A673 (cell line): ENCODE measurements around the gene VWA8. TPM values are rescaled to one million over a fixed set of nuclear protein-coding genes. Genes with fewer than 3 reads are reported as not detected.

Experiments
- BruUV-seq: library from RNA; stranded (reverse); fragments of 400-500 nt; replicated peaks from 2 replicates; lab custom pipeline; 2021; lab: Mats Ljungman, UMichigan
- CTCF ChIA-PET: fragments of 300-600 bp; sonication (Branson Sonifier 250); formaldehyde crosslinking; loops from one replicate; lab custom pipeline; 2022; ENCODE audit warnings: antibody characterized with exemption; lab: Charles Lee
- POLR2A ChIA-PET: fragments of 300-600 bp; sonication (Branson Sonifier 250); formaldehyde crosslinking; loops from one replicate; lab custom pipeline; 2022; ENCODE audit warnings: antibody characterized with exemption; ENCODE audit not compliant: low non-redundant PET; lab: Charles Lee
- DNase-seq: peaks from one replicate; pipeline ENCODE4 v3.0.0-alpha.2; 2015; ENCODE audit warnings: low spot score
- H3K27ac ChIP-seq: fragments of 200-600 bp; sonication (generic); 2 replicates; pipeline ENCODE4 v1.5.1; 2016; ENCODE audit warnings: mixed run types, low read depth, mild to moderate bottlenecking, mixed read lengths, antibody characterized with exemption, low read length; ENCODE audit not compliant: poor library complexity, severe bottlenecking
- H3K27me3 ChIP-seq: fragments of 200-600 bp; sonication (generic); replicated peaks from 2 replicates; pipeline ENCODE4 v1.6.1; 2017; ENCODE audit warnings: mixed run types, low read depth, mild to moderate bottlenecking, mixed read lengths, antibody characterized with exemption, low read length; ENCODE audit not compliant: insufficient read depth, poor library complexity
- H3K36me3 ChIP-seq: fragments of 200-600 bp; sonication (generic); 2 replicates; pipeline ENCODE4 v1.6.1; 2016; ENCODE audit warnings: mixed run types, mild to moderate bottlenecking, mixed read lengths, antibody characterized with exemption, low read length; ENCODE audit not compliant: insufficient read depth, poor library complexity, severe bottlenecking
- H3K4me1 ChIP-seq: fragments of 200-600 bp; sonication (generic); 2 replicates; pipeline ENCODE4 v1.6.1; 2017; ENCODE audit warnings: mixed run types, mild to moderate bottlenecking, mixed read lengths, antibody characterized with exemption, low read length; ENCODE audit not compliant: insufficient read depth, poor library complexity, severe bottlenecking
- H3K4me3 ChIP-seq: fragments of 200-600 bp; sonication (generic); 2 replicates; pipeline ENCODE4 v1.5.1; 2016; ENCODE audit warnings: low read depth, mixed run types, mild to moderate bottlenecking, mixed read lengths, low read length; ENCODE audit not compliant: poor library complexity, severe bottlenecking
- H3K9me3 ChIP-seq: fragments of 200-600 bp; sonication (generic); 2 replicates; pipeline ENCODE4 v1.6.1; 2016; ENCODE audit warnings: mixed run types, low read depth, mild to moderate bottlenecking, mixed read lengths, antibody characterized with exemption, low read length; ENCODE audit not compliant: poor library complexity, severe bottlenecking
- CTCF ChIP-seq: fragments of 300-800, 200-600 bp; sonication (generic); conservative IDR thresholded peaks from 2 replicates; pipeline ENCODE4 v1.5.1; 2017; ENCODE audit warnings: low read depth, mild to moderate bottlenecking, antibody characterized with exemption, low read length, moderate library complexity, mixed read lengths
- EZH2 ChIP-seq: fragments of 200-600 bp; sonication (generic); IDR thresholded peaks from 2 replicates; pipeline ENCODE4 v1.6.1; 2017; ENCODE audit warnings: borderline replicate concordance, low read depth, mild to moderate bottlenecking, mixed read lengths, antibody characterized with exemption, low read length; ENCODE audit not compliant: poor library complexity, severe bottlenecking
- intact Hi-C: fragments of 100-400 bp; cut with micrococcal nuclease; formaldehyde crosslinking; loops from one replicate; pipeline ENCODE4 v1.10.0; 2022; ENCODE audit not compliant: unreplicated experiment
- total RNA-seq: library from RNA; stranded (reverse); gene quantifications from 2 replicates; pipeline ENCODE4 v1.2.3, GENCODE V29; 2021

Gene VWA8
- total RNA-seq, 1 experiment from 2014 or later = 18.5 TPM

DNA sequence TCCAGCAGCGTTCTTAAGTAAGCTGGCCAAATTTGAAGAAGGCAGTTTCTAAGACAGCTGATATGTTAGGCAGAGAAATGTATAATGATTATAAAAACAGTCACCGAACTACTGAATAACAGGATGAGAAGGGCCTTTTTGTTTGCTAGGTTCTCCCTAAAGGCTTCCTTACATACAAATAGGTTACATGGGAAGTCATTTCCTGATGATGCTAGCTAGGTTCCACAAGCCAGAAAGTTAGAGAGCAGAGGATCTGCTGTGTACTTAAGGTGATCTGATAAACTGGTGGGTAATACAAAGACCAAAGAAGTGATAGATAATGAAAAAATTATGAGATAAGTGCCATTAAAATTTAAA is 139.7 kb downstream of the VWA8 start:
- no peaks in the 10 kb centered on the region for H3K4me1 ChIP-seq
- DNase-seq = no peak
- H3K36me3 ChIP-seq = no peaks in the 10 kb centered on the region
- no peak overlapping the region for H3K27ac ChIP-seq
- ChIA-PET POLR2A (no interaction called here), CTCF (no interaction called here)
- no peak overlapping the region for H3K4me3 ChIP-seq
- TF ChIP-seq EZH2 = no peak
- no peak for TF ChIP-seq CTCF
- intact Hi-C loops = no loop called here
- H3K27me3 ChIP-seq = no peaks in the 10 kb centered on the region
- BruUV-seq = no TSS peak
- H3K9me3 ChIP-seq = no peaks in the 10 kb centered on the region

GRCh38 chr13:41820581-41821237 is 140.2 kb downstream of the VWA8 start:
- H3K27ac ChIP-seq = no peak overlapping the region
- CTCF ChIA-PET = no interaction called here
- no TSS peak for BruUV-seq
- H3K4me3 ChIP-seq = no peak overlapping the region
- no peaks in the 10 kb centered on the region for H3K36me3 ChIP-seq
- no peak for DNase-seq
- H3K4me1 ChIP-seq = no peaks in the 10 kb centered on the region
- H3K27me3 ChIP-seq = no peaks in the 10 kb centered on the region
- POLR2A ChIA-PET = no interaction called here
- H3K9me3 ChIP-seq = no peaks in the 10 kb centered on the region
- intact Hi-C loops = no loop called here
- TF ChIP-seq EZH2 = no peak
- TF ChIP-seq CTCF = no peak

DNA sequence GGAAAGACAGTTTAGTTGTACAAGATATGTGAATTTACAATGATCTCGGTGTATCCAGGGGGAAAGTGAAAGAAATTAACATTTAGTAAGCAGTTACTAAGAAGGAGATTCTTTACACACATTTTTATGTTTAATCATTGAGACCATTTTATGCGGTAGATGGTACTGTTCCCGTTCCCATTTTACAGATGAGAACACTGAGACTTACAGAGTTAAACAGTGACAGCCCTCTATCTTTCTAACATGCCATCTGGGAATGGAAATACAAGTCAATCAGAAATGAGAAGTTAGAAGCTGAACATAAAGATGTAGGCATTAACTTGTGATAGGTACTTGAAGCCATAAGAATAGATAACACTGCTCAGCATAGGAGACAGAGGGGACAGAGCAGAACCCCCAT is 144.9 kb downstream of the VWA8 start:
- Histone ChIP-seq H3K4me3 (no peak overlapping the region), H3K4me1 (no peaks in the 10 kb centered on the region), H3K9me3 (no peaks in the 10 kb centered on the region), H3K27me3 (no peaks in the 10 kb centered on the region), H3K27ac (no peak overlapping the region), H3K36me3 (no peaks in the 10 kb centered on the region)
- intact Hi-C loops = no loop called here
- CTCF ChIA-PET = no interaction called here
- BruUV-seq = no TSS peak
- POLR2A ChIA-PET = no interaction called here
- TF ChIP-seq CTCF (no peak), EZH2 (no peak)
- no peak for DNase-seq
